K562 (cell line): ENCODE measurements around the gene PALLD. TPM values are rescaled to one million over a fixed set of nuclear protein-coding genes. Genes with fewer than 3 reads are reported as not detected.

Source experiments
- ATAC-seq: fragments of 200-7000 bp; cut with Tn5 transposase; 3 replicates; pipeline ENCODE4 v1.9.1; 2020; ENCODE audit warnings: moderate library complexity
- BruUV-seq: library from RNA; stranded (reverse); fragments of 400-500 nt; replicated peaks from 2 replicates; lab custom pipeline; 2021; lab: Mats Ljungman, UMichigan
- CTCF ChIA-PET: fragments of 300-600 bp; formaldehyde crosslinking; extraction: SDS; loops from one replicate; lab custom pipeline; 2021; ENCODE audit warnings: low intra/inter-chr PET ratio; lab: Yijun Ruan, JAX
- POLR2A ChIA-PET: fragments of 300-600, 350-650 bp; sonication (Branson Sonifier 250); formaldehyde crosslinking; extraction: SDS; loops from one replicate; lab custom pipeline; 2021; ENCODE audit warnings: antibody characterized with exemption, inconsistent platforms; lab: Yijun Ruan, JAX
- DNase-seq, 4 experiments: peaks; one replicate each; pipeline versions ENCODE4 v3.0.0 to v3.0.0-alpha.2; 2011 to 2018; ENCODE audit warnings: low spot score in 3 of 4, mixed read lengths in 3 of 4; ENCODE audit errors: extremely low read depth in 1 of 4
- FAIRE-seq: peaks from 2 replicates; lab custom pipeline; 2011; peaks lifted over from hg19 to GRCh38; lab: Jason Lieb, UNC
- H2AFZ ChIP-seq: 2 replicates; pipeline ENCODE4 v1.6.0; 2011; ENCODE audit warnings: low read depth, low read length, control low read depth, inconsistent platforms
- H3K27ac ChIP-seq: fragments of 200-600 bp; 3 replicates; pipeline ENCODE4 v1.8.0; 2011; ENCODE audit warnings: low read depth, mild to moderate bottlenecking, control low read depth, inconsistent platforms, low read length, moderate library complexity, mixed read lengths; ENCODE audit errors: extremely low read depth
- H3K27me3 ChIP-seq, 2 experiments: fragments of 300-600 bp in 1 of 2; 2 replicates in 1 of 2; 3 replicates in 1 of 2; pipeline versions ENCODE4 v1.6.0 to v1.8.0; 2011; ENCODE audit warnings: inconsistent platforms in 2 of 2, low read length in 2 of 2, mild to moderate bottlenecking in 1 of 2, mixed read lengths in 1 of 2, moderate library complexity in 1 of 2; ENCODE audit not compliant: control insufficient read depth in 2 of 2, insufficient read depth in 2 of 2
- H3K36me3 ChIP-seq: fragments of 300-600 bp; 3 replicates; pipeline ENCODE4 v1.8.0; 2011; ENCODE audit warnings: mild to moderate bottlenecking, low read length, inconsistent platforms; ENCODE audit not compliant: control insufficient read depth, insufficient read depth
- H3K4me1 ChIP-seq, 2 experiments: fragments of 200-600 bp in 1 of 2; replicated peaks in 1 of 2; 2 replicates in 1 of 2; 3 replicates in 1 of 2; pipeline versions ENCODE4 v1.5.1 to v1.8.0; 2011; ENCODE audit warnings: inconsistent platforms in 2 of 2, low read length in 2 of 2, mild to moderate bottlenecking in 1 of 2, mixed read lengths in 1 of 2, moderate library complexity in 1 of 2; ENCODE audit not compliant: control insufficient read depth in 2 of 2, insufficient read depth in 2 of 2
- H3K4me2 ChIP-seq: 2 replicates; pipeline ENCODE4 v1.6.1; 2011; ENCODE audit warnings: low read length, control low read depth, inconsistent platforms, mixed read lengths; ENCODE audit not compliant: insufficient read depth
- H3K4me3 ChIP-seq: fragments of 200-600 bp; sonication (generic), shearing (Covaris generic); 2 replicates; pipeline ENCODE4 v1.5.1; 2016; ENCODE audit warnings: control low read depth, inconsistent platforms
- H3K79me2 ChIP-seq: fragments of 200-600 bp; 3 replicates; pipeline ENCODE4 v1.8.0; 2011; ENCODE audit warnings: low read length, inconsistent platforms; ENCODE audit not compliant: control insufficient read depth, insufficient read depth
- H3K9ac ChIP-seq, 2 experiments: 2 replicates each; pipeline versions ENCODE4 v1.6.0 to v1.6.1; 2011; ENCODE audit warnings: low read depth in 2 of 2, low read length in 2 of 2, control low read depth in 1 of 2, inconsistent platforms in 1 of 2, mild to moderate bottlenecking in 1 of 2, mixed read lengths in 1 of 2; ENCODE audit not compliant: insufficient read depth in 1 of 2
- H3K9me1 ChIP-seq: one replicate; pipeline ENCODE4 v1.6.0; 2011; ENCODE audit warnings: inconsistent platforms, mild to moderate bottlenecking, low read length, moderate library complexity; ENCODE audit not compliant: control insufficient read depth, insufficient read depth
- H3K9me3 ChIP-seq: replicated peaks from 2 replicates; pipeline ENCODE4 v1.5.1; 2011; ENCODE audit warnings: low read depth, low read length, inconsistent platforms; ENCODE audit not compliant: control insufficient read depth, insufficient read depth
- H4K20me1 ChIP-seq: replicated peaks from 2 replicates; pipeline ENCODE4 v1.6.1; 2011; ENCODE audit warnings: low read length, inconsistent platforms, mixed read lengths; ENCODE audit not compliant: control insufficient read depth, insufficient read depth
- BDP1 ChIP-seq: IDR thresholded peaks from 3 replicates; pipeline ENCODE4 v1.6.1; 2011; ENCODE audit not compliant: insufficient read length, insufficient read depth
- KLF6 ChIP-seq: fragments of 250-450 bp; sonication (Bioruptor Pico); IDR thresholded peaks from 2 replicates; pipeline ENCODE4 v1.4.0; 2020; ENCODE audit warnings: mild to moderate bottlenecking, moderate library complexity, borderline replicate concordance
- NCOA2 ChIP-seq, 2 experiments: fragments of 450-650 bp; IDR thresholded peaks; 2 replicates each; pipeline ENCODE4 v1.6.1; 2018; ENCODE audit warnings: mild to moderate bottlenecking in 2 of 2, moderate library complexity in 1 of 2; ENCODE audit not compliant: partially characterized antibody in 2 of 2
- PHB ChIP-seq: fragments of 250-450 bp; sonication (Bioruptor Pico); IDR thresholded peaks from 2 replicates; pipeline ENCODE4 v1.5.0; 2021
- POLR3G ChIP-seq: IDR thresholded peaks from 2 replicates; pipeline ENCODE4 v1.6.1; 2011; ENCODE audit not compliant: insufficient read length, insufficient replicate concordance; ENCODE audit errors: extremely low read depth
- ZNF224 ChIP-seq: sonication (generic); formaldehyde crosslinking; IDR thresholded peaks from 2 replicates; pipeline ENCODE4 v1.8.0; 2022; ENCODE audit warnings: mild to moderate bottlenecking, missing genetic modification reagents
- ZNF586 ChIP-seq: fragments of 450-650 bp; formaldehyde crosslinking; conservative IDR thresholded peaks from 2 replicates; pipeline ENCODE4 v1.4.0; 2020; ENCODE audit warnings: mild to moderate bottlenecking, moderate library complexity
- WGBS: fragments of 100-300 bp; shearing (Covaris generic); methylation state at CpG from one replicate; pipeline ENCODE4 v1.1.6; 2016; ENCODE audit warnings: low coverage, mixed read lengths; ENCODE audit not compliant: insufficient coverage; ENCODE audit errors: missing lambda C conversion rate; 5-methylcytosine and 5-hydroxymethylcytosine counted together
- in situ Hi-C: fragments of 300-500 bp; cut with MboI; formaldehyde crosslinking; loops from 4 replicates; pipeline ENCODE4 v1.15.0; 2018; ENCODE audit warnings: inconsistent platforms, mixed read lengths
- intact Hi-C: fragments of 100-400 bp; cut with micrococcal nuclease; formaldehyde crosslinking; loops from 2 replicates; pipeline ENCODE4 v1.14.2; 2022
- polyA plus RNA-seq, 8 experiments: library from polyadenylated mRNA; depleted of rRNA in 4 of 8; stranded (reverse) in 5 of 8; unstranded in 3 of 8; fragments of >200 nt; fragmentation: Nextera tagmentation in 2 of 8; fragmentation: Illumina TruSeq in 1 of 8; extraction: Ambion mirVana in 2 of 8; extraction: Trizol in 1 of 8; gene quantifications; 2 replicates each; pipeline versions ENCODE4 v1.2.1 to v1.2.3, GENCODE V29; 2011 to 2014; ENCODE audit warnings: inconsistent platforms in 1 of 8, missing spikeins in 1 of 8
- total RNA-seq, 7 experiments: library from RNA; depleted of rRNA in 6 of 7; stranded (reverse); fragments of >200 nt in 6 of 7; fragmentation: Illumina TruSeq in 2 of 7; extraction: Trizol in 2 of 7; gene quantifications; 2 replicates each; pipeline versions ENCODE4 v1.2.1 to v1.2.3, GENCODE V29; 2011 to 2021; ENCODE audit warnings: low replicate concordance in 1 of 7
- TF ChIP-seq, protein P1 (sequence below): fragments of 450-650 bp; IDR thresholded peaks from 2 replicates; pipeline ENCODE4 v1.6.1; 2016; ENCODE audit warnings: missing biosample characterization, missing genetic modification characterization
- TF ChIP-seq, protein P2 (sequence below), 2 experiments: fragments of 450-650 bp; IDR thresholded peaks; 2 replicates each; pipeline ENCODE4 v1.6.1; 2018; ENCODE audit warnings: mild to moderate bottlenecking in 2 of 2, low read depth in 1 of 2; ENCODE audit not compliant: partially characterized antibody in 2 of 2

Gene PALLD
- total and polyA plus RNA-seq, 9 of the 15 experiments (the other 6 are each of a cell fraction or from before 2014, with no cell fraction given): 0.01 to 0.35 (median 0.06) TPM; not detected in 3

DNA sequence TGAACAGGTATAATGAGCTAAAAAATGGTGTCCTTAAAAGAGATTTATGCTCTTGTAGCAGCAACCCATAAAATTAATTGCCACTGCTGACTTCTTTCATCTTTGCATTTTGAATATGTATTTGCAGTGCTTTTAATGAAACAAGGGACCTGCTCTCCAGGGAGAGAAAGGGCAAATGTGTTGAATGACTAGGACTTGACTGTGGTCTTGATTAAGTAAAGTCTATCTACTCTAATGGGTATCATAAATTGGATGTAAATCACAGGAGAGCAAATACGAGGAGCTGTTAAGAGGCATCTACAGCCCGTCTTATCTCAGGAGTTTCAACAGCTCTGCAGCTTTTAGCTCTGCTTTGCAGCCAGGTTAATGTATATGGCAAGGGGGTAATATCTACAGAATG lies 216.4 kb downstream of the PALLD start:
- H3K4me1 ChIP-seq: no peaks in the 10 kb centered on the region
- H3K4me2 ChIP-seq: no peak overlapping the region
- DNase-seq (no peak), ATAC-seq (no peak), FAIRE-seq (no peak)
- intact Hi-C loops (no loop called here), in situ Hi-C loops (no loop called here)
- 4% methylated on average over 2 of the region's 2 CpGs for WGBS
- no peaks in the 10 kb centered on the region for H4K20me1 ChIP-seq
- no TSS peak for BruUV-seq
- TF ChIP-seq ZNF224 (CRISPR knock-in tag) (no peak), POLR3G (no peak)
- CTCF ChIA-PET: no interaction called here
- no peaks in the 10 kb centered on the region for H3K36me3 ChIP-seq
- H3K9me3 ChIP-seq: no peaks in the 10 kb centered on the region
- H2AFZ ChIP-seq: no peak overlapping the region
- no peak overlapping the region for H3K9ac ChIP-seq
- no peak overlapping the region for H3K27ac ChIP-seq
- no peaks in the 10 kb centered on the region for H3K79me2 ChIP-seq
- H3K4me3 ChIP-seq: no peak overlapping the region
- H3K27me3 ChIP-seq: no peaks in the 10 kb centered on the region
- no peaks in the 10 kb centered on the region for H3K9me1 ChIP-seq
- POLR2A ChIA-PET: no interaction called here

DNA sequence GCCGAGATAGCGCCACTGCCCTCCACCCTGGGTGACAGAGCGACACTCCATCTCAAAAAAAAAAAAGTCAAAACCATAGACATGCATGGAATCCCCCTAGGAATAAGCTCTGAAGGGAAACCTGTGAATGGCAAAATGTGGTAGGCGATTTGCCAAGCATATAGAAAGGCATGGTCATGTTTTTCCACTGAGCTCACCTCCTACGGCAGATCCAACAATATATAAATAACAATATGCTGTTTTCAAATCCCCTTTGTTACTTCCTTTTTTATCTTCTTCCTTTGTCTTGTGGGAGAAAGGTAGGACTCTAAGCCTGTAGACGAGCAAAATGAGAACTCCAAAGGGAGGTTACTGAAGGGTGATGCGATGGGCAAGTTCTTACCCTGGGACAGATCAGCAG lies 219.0 kb downstream of the PALLD start:
- H3K9ac ChIP-seq: no peak overlapping the region
- H3K4me3 ChIP-seq: no peak overlapping the region
- H3K27ac ChIP-seq: no peak overlapping the region
- FAIRE-seq (no peak), ATAC-seq (no peak), DNase-seq (no peak)
- TF ChIP-seq ZNF586 (no peak), BDP1 (no peak), PHB (CRISPR knock-in tag) (no peak), KLF6 (CRISPR knock-in tag) (no peak), NCOA2 (IDR thresholded peaks at IDR 0.05; ENCODE audit: partially characterized antibody in 2 of 2) (no peak)
- TF ChIP-seq, protein P1, sequence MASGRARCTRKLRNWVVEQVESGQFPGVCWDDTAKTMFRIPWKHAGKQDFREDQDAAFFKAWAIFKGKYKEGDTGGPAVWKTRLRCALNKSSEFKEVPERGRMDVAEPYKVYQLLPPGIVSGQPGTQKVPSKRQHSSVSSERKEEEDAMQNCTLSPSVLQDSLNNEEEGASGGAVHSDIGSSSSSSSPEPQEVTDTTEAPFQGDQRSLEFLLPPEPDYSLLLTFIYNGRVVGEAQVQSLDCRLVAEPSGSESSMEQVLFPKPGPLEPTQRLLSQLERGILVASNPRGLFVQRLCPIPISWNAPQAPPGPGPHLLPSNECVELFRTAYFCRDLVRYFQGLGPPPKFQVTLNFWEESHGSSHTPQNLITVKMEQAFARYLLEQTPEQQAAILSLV (tag): no peak
- TF ChIP-seq, protein P2, sequence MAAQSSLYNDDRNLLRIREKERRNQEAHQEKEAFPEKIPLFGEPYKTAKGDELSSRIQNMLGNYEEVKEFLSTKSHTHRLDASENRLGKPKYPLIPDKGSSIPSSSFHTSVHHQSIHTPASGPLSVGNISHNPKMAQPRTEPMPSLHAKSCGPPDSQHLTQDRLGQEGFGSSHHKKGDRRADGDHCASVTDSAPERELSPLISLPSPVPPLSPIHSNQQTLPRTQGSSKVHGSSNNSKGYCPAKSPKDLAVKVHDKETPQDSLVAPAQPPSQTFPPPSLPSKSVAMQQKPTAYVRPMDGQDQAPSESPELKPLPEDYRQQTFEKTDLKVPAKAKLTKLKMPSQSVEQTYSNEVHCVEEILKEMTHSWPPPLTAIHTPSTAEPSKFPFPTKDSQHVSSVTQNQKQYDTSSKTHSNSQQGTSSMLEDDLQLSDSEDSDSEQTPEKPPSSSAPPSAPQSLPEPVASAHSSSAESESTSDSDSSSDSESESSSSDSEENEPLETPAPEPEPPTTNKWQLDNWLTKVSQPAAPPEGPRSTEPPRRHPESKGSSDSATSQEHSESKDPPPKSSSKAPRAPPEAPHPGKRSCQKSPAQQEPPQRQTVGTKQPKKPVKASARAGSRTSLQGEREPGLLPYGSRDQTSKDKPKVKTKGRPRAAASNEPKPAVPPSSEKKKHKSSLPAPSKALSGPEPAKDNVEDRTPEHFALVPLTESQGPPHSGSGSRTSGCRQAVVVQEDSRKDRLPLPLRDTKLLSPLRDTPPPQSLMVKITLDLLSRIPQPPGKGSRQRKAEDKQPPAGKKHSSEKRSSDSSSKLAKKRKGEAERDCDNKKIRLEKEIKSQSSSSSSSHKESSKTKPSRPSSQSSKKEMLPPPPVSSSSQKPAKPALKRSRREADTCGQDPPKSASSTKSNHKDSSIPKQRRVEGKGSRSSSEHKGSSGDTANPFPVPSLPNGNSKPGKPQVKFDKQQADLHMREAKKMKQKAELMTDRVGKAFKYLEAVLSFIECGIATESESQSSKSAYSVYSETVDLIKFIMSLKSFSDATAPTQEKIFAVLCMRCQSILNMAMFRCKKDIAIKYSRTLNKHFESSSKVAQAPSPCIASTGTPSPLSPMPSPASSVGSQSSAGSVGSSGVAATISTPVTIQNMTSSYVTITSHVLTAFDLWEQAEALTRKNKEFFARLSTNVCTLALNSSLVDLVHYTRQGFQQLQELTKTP (IDR thresholded peaks at IDR 0.05; ENCODE audit: low read depth in 1 of 2, partially characterized antibody in 2 of 2): no peak
- H3K9me3 ChIP-seq: no peaks in the 10 kb centered on the region
- H3K9me1 ChIP-seq: no peaks in the 10 kb centered on the region
- no peaks in the 10 kb centered on the region for H3K4me1 ChIP-seq
- H2AFZ ChIP-seq: no peak overlapping the region
- under 1% methylated on average over 7 of the region's 7 CpGs for WGBS
- no peaks in the 10 kb centered on the region for H3K27me3 ChIP-seq
- H3K79me2 ChIP-seq: no peaks in the 10 kb centered on the region
- in situ Hi-C loops: no loop called here
- no TSS peak for BruUV-seq
- POLR2A ChIA-PET: interaction anchor here (0.6 kb wide), 1 partner anchor 95 kb away, joined by 3 read pairs; no protein-coding TSS in a partner anchor
- H3K4me2 ChIP-seq: no peak overlapping the region
- CTCF ChIA-PET: no interaction called here
- no peaks in the 10 kb centered on the region for H4K20me1 ChIP-seq
- no peaks in the 10 kb centered on the region for H3K36me3 ChIP-seq
- intact Hi-C loops: no loop called here
